Measurements from ENCODE around the gene AXL.

Gene AXL

DNA sequence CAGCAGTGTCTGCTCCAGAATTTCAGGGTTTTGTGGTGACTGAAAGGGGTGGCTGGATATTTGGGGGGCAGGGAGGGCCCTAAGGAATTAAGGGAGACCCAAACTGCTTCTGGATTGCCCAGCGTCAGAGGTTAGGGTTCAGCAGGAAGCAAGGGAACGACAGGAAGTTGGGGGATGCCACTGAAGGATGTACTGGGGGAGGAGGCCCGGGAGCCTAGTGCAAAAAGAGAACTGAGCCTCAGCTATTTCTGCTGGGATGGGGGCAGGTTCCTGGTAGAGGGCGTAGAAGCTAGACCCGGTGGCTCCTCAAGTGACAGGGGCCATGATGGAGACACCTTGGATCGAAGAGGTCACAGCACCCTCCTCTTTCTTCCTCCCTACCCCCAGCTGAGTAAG is 24.9 kb upstream of the AXL start:
- Histone ChIP-seq H3K4ac (ENCODE audit: low read depth in 1 of 2, low read length in 2 of 2) (peak overlapping the region in 1 of 2 experiments; percentile 44), H2BK15ac (ENCODE audit: low read depth, poor library complexity, severe bottlenecking) (no peak overlapping the region), H3K9ac (ENCODE audit: low read length) (no peak overlapping the region), H3K23ac (ENCODE audit: low read length in 2 of 2) (no peak overlapping the region), H4K91ac (ENCODE audit: low read length) (peak overlapping the region; percentile 63), H4K8ac (ENCODE audit: low read length) (no peak overlapping the region), H3K27ac (ENCODE audit: low read length, poor library complexity, severe bottlenecking) (no peak overlapping the region), H3K4me2 (ENCODE audit: low read length, poor library complexity, severe bottlenecking) (no peak overlapping the region), H2BK12ac (ENCODE audit: low read length in 2 of 2) (peak overlapping the region in 1 of 2 experiments; percentile 29), H2BK5ac (ENCODE audit: low read depth, low read length, poor library complexity, severe bottlenecking) (no peak overlapping the region), H2BK120ac (ENCODE audit: low read depth, low read length) (peak overlapping the region; percentile 21), H3K36me3 (ENCODE audit: control insufficient read depth in 1 of 2, insufficient read depth in 2 of 2, low read depth in 1 of 2, low read length in 2 of 2) (no peaks in the 10 kb centered on the region), H2AK5ac (ENCODE audit: low read length, severe bottlenecking) (no peak overlapping the region), H3K9me3 (ENCODE audit: control insufficient read depth, low read length) (no peaks in the 10 kb centered on the region), H3K4me1 (ENCODE audit: control insufficient read depth, insufficient read depth, low read depth, low read length) (peaks cover 15% of the 10 kb centered on the region), H3K4me3 (ENCODE audit: insufficient read depth in 1 of 2, low read depth in 1 of 2, low read length in 2 of 2) (no peak overlapping the region), H3K14ac (ENCODE audit: low read length in 2 of 2) (no peak overlapping the region), H3K27me3 (ENCODE audit: control insufficient read depth in 1 of 2, insufficient read depth in 1 of 2, low read length in 2 of 2) (peaks cover 27 to 64% of the 10 kb centered on the region in 2 experiments), H3K79me1 (replicated peaks; ENCODE audit: low read length, poor library complexity, severe bottlenecking) (no peaks in the 10 kb centered on the region), H2AFZ (ENCODE audit: low read depth, low read length) (peak overlapping the region; percentile 6), H3K18ac (ENCODE audit: low read depth in 1 of 2, low read length in 2 of 2) (peak overlapping the region in 1 of 2 experiments; percentile 37)
- 48% methylated on average over 4 of the region's 6 CpGs for WGBS
- DNase-seq = no peak

DNA sequence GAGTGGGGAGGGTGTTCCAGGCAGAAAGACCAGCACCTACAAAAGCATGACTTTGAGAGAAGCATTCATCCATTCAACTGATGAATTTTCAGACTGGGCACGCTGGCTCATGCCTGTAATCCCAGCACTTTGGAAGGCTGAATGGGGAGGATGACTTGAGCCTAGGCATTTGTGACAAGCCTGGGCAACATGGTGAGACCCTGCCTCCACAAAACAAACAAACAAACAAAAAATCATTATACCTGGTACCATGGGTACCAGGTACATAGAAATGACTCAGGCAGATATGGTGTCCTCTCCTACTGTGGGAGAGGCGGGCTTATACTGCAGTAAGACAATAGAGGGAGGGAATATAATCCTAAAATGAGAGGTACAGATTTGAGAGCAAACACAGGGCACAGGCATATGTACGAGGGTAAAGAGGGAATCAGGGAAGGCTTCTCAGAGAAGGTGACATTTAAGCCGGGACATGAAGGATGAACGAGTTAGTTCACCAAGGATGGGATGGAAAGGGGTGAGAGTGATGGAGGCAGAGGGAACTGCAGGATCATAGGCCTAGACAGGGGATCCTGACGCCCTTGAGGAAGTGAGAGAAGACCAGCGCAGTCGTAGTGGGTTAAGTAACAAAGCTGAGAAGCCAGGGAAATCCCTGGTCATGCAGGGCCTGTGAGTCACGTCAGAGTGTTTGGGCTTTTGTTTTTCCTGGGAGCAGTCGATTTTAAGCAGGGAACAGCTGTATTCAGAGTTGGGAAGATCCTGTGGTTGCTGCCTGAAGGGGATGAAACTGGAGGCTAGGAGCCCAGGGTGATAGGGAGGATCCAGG is 23.1 kb upstream of the AXL start:
- H3K23ac ChIP-seq (ENCODE audit: low read length in 2 of 2) = no peak overlapping the region
- H4K8ac ChIP-seq (ENCODE audit: low read length) = no peak overlapping the region
- no peak overlapping the region for H2BK120ac ChIP-seq (ENCODE audit: low read depth, low read length)
- H3K4me2 ChIP-seq (ENCODE audit: low read length, poor library complexity, severe bottlenecking) = no peak overlapping the region
- H3K9ac ChIP-seq (ENCODE audit: low read length) = no peak overlapping the region
- H3K36me3 ChIP-seq (ENCODE audit: control insufficient read depth in 1 of 2, insufficient read depth in 2 of 2, low read depth in 1 of 2, low read length in 2 of 2) = no peaks in the 10 kb centered on the region
- no peaks in the 10 kb centered on the region for H3K79me1 ChIP-seq (replicated peaks; ENCODE audit: low read length, poor library complexity, severe bottlenecking)
- 76% methylated on average over 10 of the region's 10 CpGs for WGBS
- no peak overlapping the region for H3K4me3 ChIP-seq (ENCODE audit: insufficient read depth in 1 of 2, low read depth in 1 of 2, low read length in 2 of 2)
- no peak overlapping the region for H2AK5ac ChIP-seq (ENCODE audit: low read length, severe bottlenecking)
- peak; percentile 76 for DNase-seq
- H2BK5ac ChIP-seq (ENCODE audit: low read depth, low read length, poor library complexity, severe bottlenecking) = peak overlapping the region; percentile 14
- H3K18ac ChIP-seq (ENCODE audit: low read depth in 1 of 2, low read length in 2 of 2) = no peak overlapping the region
- H2AFZ ChIP-seq (ENCODE audit: low read depth, low read length) = no peak overlapping the region
- no peaks in the 10 kb centered on the region for H3K9me3 ChIP-seq (ENCODE audit: control insufficient read depth, low read length)
- peak overlapping the region in 1 of 2 experiments; percentile 18 for H3K14ac ChIP-seq (ENCODE audit: low read length in 2 of 2)
- peaks cover 17 to 51% of the 10 kb centered on the region in 2 experiments for H3K27me3 ChIP-seq (ENCODE audit: control insufficient read depth in 1 of 2, insufficient read depth in 1 of 2, low read length in 2 of 2)
- no peak overlapping the region for H2BK12ac ChIP-seq (ENCODE audit: low read length in 2 of 2)
- H3K4me1 ChIP-seq (ENCODE audit: control insufficient read depth, insufficient read depth, low read depth, low read length) = peaks cover 15% of the 10 kb centered on the region
- H3K27ac ChIP-seq (ENCODE audit: low read length, poor library complexity, severe bottlenecking) = no peak overlapping the region
- H4K91ac ChIP-seq (ENCODE audit: low read length) = no peak overlapping the region
- peak overlapping the region in 1 of 2 experiments; percentile 27 for H3K4ac ChIP-seq (ENCODE audit: low read depth in 1 of 2, low read length in 2 of 2)
- no peak overlapping the region for H2BK15ac ChIP-seq (ENCODE audit: low read depth, poor library complexity, severe bottlenecking)

DNA sequence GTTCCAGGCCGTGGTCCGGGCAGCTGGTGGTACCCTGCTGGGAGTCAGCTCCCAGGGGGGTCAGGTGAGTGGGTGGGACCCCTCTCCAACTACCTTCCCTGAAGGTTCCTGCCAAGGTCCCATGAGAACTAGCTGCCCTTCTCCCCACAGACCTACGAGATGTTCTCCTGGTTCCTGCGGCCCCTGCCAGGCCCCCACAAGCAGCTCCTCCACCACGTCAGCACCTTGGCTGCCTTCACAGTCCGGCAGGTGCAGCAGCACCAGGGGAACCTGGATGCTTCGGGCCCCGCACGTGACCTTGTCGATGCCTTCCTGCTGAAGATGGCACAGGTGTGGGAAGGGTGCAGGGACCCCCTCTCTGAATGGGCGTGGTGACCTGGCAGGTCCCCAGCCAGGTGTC is 20.5 kb upstream of the AXL start:
- no peak overlapping the region for H2AFZ ChIP-seq (ENCODE audit: low read depth, low read length)
- 89% methylated on average over 9 of the region's 11 CpGs for WGBS
- H3K27me3 ChIP-seq (ENCODE audit: control insufficient read depth in 1 of 2, insufficient read depth in 1 of 2, low read length in 2 of 2) = peaks cover 2 to 27% of the 10 kb centered on the region in 2 experiments
- H2BK5ac ChIP-seq (ENCODE audit: low read depth, low read length, poor library complexity, severe bottlenecking) = no peak overlapping the region
- no peak overlapping the region for H3K4me2 ChIP-seq (ENCODE audit: low read length, poor library complexity, severe bottlenecking)
- no peak overlapping the region for H2BK12ac ChIP-seq (ENCODE audit: low read length in 2 of 2)
- H4K8ac ChIP-seq (ENCODE audit: low read length) = no peak overlapping the region
- H2BK15ac ChIP-seq (ENCODE audit: low read depth, poor library complexity, severe bottlenecking) = no peak overlapping the region
- DNase-seq = no peak
- no peaks in the 10 kb centered on the region for H3K79me1 ChIP-seq (replicated peaks; ENCODE audit: low read length, poor library complexity, severe bottlenecking)
- no peak overlapping the region for H2BK120ac ChIP-seq (ENCODE audit: low read depth, low read length)
- H3K27ac ChIP-seq (ENCODE audit: low read length, poor library complexity, severe bottlenecking) = no peak overlapping the region
- H3K4me1 ChIP-seq (ENCODE audit: control insufficient read depth, insufficient read depth, low read depth, low read length) = peaks cover 6% of the 10 kb centered on the region
- H2AK5ac ChIP-seq (ENCODE audit: low read length, severe bottlenecking) = no peak overlapping the region
- no peak overlapping the region for H4K91ac ChIP-seq (ENCODE audit: low read length)
- no peak overlapping the region for H3K4me3 ChIP-seq (ENCODE audit: insufficient read depth in 1 of 2, low read depth in 1 of 2, low read length in 2 of 2)
- H3K23ac ChIP-seq (ENCODE audit: low read length in 2 of 2) = no peak overlapping the region
- no peaks in the 10 kb centered on the region for H3K36me3 ChIP-seq (ENCODE audit: control insufficient read depth in 1 of 2, insufficient read depth in 2 of 2, low read depth in 1 of 2, low read length in 2 of 2)
- no peaks in the 10 kb centered on the region for H3K9me3 ChIP-seq (ENCODE audit: control insufficient read depth, low read length)
- H3K4ac ChIP-seq (ENCODE audit: low read depth in 1 of 2, low read length in 2 of 2) = no peak overlapping the region
- H3K14ac ChIP-seq (ENCODE audit: low read length in 2 of 2) = no peak overlapping the region
- H3K9ac ChIP-seq (ENCODE audit: low read length) = no peak overlapping the region
- no peak overlapping the region for H3K18ac ChIP-seq (ENCODE audit: low read depth in 1 of 2, low read length in 2 of 2)

DNA sequence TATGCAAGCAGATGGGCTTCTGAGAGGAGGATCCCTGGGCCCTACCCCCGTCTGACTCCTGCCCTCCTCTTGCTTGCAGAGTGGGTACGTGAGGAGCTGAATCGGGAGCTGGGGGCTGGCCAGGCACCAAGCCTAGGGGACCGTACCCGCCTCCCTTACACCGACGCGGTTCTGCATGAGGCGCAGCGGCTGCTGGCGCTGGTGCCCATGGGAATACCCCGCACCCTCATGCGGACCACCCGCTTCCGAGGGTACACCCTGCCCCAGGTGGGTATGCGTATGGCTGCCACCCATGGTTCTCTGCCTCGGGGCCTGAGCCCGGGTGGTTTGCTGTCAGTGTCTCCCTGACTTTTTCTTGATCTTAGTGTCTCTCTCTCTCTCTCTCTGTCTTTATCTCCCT is 15.7 kb upstream of the AXL start:
- Histone ChIP-seq H3K18ac (ENCODE audit: low read depth in 1 of 2, low read length in 2 of 2) (no peak overlapping the region), H3K4me2 (ENCODE audit: low read length, poor library complexity, severe bottlenecking) (no peak overlapping the region), H2BK5ac (ENCODE audit: low read depth, low read length, poor library complexity, severe bottlenecking) (no peak overlapping the region), H3K36me3 (ENCODE audit: control insufficient read depth in 1 of 2, insufficient read depth in 2 of 2, low read depth in 1 of 2, low read length in 2 of 2) (no peaks in the 10 kb centered on the region), H3K27me3 (ENCODE audit: control insufficient read depth in 1 of 2, insufficient read depth in 1 of 2, low read length in 2 of 2) (peaks cover 0 to 7% of the 10 kb centered on the region in 2 experiments), H3K14ac (ENCODE audit: low read length in 2 of 2) (no peak overlapping the region), H2BK12ac (ENCODE audit: low read length in 2 of 2) (no peak overlapping the region), H3K4ac (ENCODE audit: low read depth in 1 of 2, low read length in 2 of 2) (no peak overlapping the region), H3K23ac (ENCODE audit: low read length in 2 of 2) (no peak overlapping the region), H3K4me1 (ENCODE audit: control insufficient read depth, insufficient read depth, low read depth, low read length) (peaks cover 7% of the 10 kb centered on the region), H2BK15ac (ENCODE audit: low read depth, poor library complexity, severe bottlenecking) (no peak overlapping the region), H2AFZ (ENCODE audit: low read depth, low read length) (no peak overlapping the region), H3K9ac (ENCODE audit: low read length) (no peak overlapping the region), H3K4me3 (ENCODE audit: insufficient read depth in 1 of 2, low read depth in 1 of 2, low read length in 2 of 2) (no peak overlapping the region), H2BK120ac (ENCODE audit: low read depth, low read length) (no peak overlapping the region), H3K9me3 (ENCODE audit: control insufficient read depth, low read length) (no peaks in the 10 kb centered on the region), H2AK5ac (ENCODE audit: low read length, severe bottlenecking) (no peak overlapping the region), H4K91ac (ENCODE audit: low read length) (peak overlapping the region; percentile 72), H3K79me1 (replicated peaks; ENCODE audit: low read length, poor library complexity, severe bottlenecking) (no peaks in the 10 kb centered on the region), H4K8ac (ENCODE audit: low read length) (no peak overlapping the region), H3K27ac (ENCODE audit: low read length, poor library complexity, severe bottlenecking) (no peak overlapping the region)
- WGBS = 90% methylated on average over 18 of the region's 18 CpGs
- DNase-seq = no peak

Data from mesenchymal stem cell (in vitro differentiated cells and primary cell).